GM19328 (cell line): ENCODE data around the gene CACNA1G.

Source experiments
- ATAC-seq: cut with Tn5 transposase; IDR thresholded peaks from one replicate; pipeline ENCODE4 v1.9.1; 2021; ENCODE audit warnings: mild to moderate bottlenecking, moderate library complexity; ENCODE audit not compliant: unreplicated experiment

The CACNA1G gene

GRCh38 chr17:50667259-50668024, 106.9 kb downstream of the CACNA1G start:
- ATAC-seq: no peak

DNA sequence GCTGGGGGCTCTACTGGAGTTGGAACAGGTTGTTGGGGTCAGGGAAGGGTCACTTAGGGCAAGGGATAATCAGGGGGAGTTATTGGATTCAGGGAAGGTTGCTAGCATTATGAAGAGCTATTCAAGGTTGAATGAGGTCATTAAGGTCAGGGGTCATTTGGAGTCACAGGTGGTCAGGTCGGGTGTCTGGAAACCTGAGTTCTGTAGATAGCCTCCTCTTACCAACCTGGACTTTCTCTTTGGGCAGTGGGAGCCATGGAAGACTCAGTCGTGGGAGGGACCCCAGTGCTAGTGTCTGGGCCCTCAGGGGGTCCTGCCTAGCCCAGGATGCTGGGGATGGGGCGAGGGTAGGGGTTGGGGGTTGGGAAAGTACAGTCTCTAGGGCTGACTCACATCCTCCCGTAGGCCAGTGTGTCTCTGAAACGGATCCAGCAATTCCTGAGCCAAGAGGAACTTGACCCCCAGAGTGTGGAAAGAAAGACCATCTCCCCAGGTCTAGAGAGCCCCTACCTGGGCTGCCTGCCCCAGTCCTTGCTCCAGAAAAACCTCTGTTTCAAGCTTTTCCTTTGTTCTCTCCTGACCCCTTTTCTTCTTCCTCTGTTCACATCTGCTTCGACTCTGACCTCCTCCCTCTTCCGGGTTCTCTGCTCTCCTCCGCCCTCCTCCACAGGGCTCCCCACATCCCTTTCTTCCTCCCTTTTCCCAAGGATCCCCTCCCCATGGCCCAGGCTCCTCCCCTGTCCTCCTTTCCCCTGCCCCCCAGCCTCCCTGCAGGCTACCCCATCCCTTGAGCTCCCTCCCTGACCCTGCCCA, 107.7 kb downstream of the CACNA1G start:
- no peak for ATAC-seq

DNA sequence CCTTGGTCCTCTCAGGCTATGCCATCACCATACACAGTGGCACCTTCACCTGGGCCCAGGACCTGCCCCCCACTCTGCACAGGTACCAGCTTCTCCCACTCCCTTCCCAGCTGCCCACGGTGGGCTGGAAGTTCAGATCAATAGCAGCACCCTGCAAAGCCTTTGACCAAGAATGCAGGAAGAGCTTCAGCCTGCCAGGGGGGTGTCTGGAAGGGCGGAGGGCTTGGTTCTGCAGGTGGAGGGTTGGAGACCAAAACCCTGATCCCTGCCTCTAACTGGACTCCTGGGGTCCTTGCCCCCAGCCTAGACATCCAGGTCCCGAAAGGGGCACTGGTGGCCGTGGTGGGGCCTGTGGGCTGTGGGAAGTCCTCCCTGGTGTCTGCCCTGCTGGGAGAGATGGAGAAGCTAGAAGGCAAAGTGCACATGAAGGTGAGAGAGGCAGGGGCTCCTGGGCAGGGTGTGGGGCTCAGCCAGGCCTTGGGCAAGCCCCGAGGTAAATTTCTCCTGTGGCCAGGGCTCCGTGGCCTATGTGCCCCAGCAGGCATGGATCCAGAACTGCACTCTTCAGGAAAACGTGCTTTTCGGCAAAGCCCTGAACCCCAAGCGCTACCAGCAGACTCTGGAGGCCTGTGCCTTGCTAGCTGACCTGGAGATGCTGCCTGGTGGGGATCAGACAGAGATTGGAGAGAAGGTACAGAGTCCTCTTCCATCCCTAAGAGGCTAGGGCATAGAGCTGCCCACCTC, 108.5 kb downstream of the CACNA1G start:
- ATAC-seq: no peak

DNA sequence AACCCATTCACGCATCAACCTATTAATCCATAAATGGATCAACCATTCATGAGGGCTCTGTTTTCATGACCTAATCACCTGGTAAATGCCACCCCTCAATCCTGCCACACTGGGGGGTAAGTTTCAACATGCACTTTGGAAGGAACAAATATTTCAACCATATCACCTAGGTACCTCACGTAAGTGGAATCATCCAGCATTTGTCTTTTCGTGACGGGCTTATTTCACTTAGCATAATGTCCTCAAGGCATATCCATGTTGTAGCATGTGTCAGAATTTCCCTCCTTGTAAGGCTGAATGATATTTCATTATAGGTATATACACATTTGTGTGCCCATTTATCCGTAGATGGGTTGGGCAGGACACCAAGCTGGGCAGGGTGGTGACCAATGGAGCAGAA, 111.6 kb downstream of the CACNA1G start:
- ATAC-seq: no peak

- ATAC-seq: no peak
Measured at GRCh38 chr17:50672831-50673551, 112.5 kb downstream of the CACNA1G start.

DNA sequence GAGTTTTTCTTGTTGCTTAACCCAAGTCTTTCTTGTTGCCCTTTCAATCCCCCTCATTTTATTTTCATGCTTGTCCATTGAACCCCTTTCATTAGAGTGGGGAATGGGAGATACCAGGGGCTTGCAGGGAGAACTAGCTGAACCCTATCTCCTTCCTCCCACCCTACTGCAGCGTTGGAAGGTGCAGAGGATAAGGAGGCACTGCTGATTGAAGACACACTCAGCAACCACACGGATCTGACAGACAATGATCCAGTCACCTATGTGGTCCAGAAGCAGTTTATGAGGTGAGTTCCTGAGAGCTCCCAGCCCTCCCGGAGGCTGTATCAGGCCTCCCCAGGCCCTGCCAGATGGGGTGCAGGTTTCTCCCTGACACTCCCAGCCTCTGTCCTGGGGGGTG, 114.7 kb downstream of the CACNA1G start:
- no peak for ATAC-seq

DNA sequence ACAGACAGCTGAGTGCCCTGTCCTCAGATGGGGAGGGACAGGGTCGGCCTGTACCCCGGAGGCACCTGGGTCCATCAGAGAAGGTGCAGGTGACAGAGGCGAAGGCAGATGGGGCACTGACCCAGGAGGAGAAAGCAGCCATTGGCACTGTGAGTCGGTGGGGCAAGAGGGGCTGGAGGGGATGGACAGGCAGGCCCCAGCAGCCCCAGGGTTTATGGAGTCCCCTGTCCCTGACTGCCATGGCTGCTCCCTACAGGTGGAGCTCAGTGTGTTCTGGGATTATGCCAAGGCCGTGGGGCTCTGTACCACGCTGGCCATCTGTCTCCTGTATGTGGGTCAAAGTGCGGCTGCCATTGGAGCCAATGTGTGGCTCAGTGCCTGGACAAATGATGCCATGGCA, 115.1 kb downstream of the CACNA1G start:
- no peak for ATAC-seq

- ATAC-seq: no peak
Measured at GRCh38 chr17:50676065-50676975, 115.8 kb downstream of the CACNA1G start.
